ENCODE data around the gene FHIT.

DNA sequence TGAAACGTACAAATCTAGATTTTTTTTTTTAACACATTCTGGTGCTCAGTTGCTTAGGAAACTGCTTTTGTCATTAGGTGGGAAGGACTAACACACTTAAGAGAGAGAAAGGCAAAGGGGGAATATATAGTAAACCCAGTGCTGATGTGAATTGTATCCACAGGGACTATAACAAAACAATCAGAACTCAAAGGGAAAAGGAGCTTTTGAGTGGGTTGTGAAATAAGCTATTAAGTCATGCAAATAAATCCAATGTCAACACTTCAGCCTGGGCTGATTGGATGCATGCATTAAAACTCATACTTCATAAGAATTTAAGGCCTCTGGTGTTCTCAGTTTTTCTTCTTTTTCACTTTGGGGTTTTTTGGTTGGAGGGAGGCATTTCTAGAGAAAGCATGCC is 628.9 kb downstream of the FHIT start:
- TF ChIP-seq, protein P1, sequence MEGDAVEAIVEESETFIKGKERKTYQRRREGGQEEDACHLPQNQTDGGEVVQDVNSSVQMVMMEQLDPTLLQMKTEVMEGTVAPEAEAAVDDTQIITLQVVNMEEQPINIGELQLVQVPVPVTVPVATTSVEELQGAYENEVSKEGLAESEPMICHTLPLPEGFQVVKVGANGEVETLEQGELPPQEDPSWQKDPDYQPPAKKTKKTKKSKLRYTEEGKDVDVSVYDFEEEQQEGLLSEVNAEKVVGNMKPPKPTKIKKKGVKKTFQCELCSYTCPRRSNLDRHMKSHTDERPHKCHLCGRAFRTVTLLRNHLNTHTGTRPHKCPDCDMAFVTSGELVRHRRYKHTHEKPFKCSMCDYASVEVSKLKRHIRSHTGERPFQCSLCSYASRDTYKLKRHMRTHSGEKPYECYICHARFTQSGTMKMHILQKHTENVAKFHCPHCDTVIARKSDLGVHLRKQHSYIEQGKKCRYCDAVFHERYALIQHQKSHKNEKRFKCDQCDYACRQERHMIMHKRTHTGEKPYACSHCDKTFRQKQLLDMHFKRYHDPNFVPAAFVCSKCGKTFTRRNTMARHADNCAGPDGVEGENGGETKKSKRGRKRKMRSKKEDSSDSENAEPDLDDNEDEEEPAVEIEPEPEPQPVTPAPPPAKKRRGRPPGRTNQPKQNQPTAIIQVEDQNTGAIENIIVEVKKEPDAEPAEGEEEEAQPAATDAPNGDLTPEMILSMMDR (conservative IDR thresholded peaks at IDR 0.05; ENCODE audit: low read depth, low read length) = no peak
- no peak for TF ChIP-seq EZH2 (IDR thresholded peaks at IDR 0.05; ENCODE audit: low read length, unreplicated experiment)
- TF ChIP-seq EZH2phosphoT487 (IDR thresholded peaks at IDR 0.05; ENCODE audit: borderline replicate concordance, low read length) = no peak

All from PC-3 (cell line).